Coronary artery (tissue), 2 donors: Measurements from ENCODE around the gene FBXO21.
"Not testable (repeated sequence)": the region's sequence is repeated elsewhere in the genome, so short reads cannot be mapped to it uniquely, and the experiment has no call there.

Experiments used
- DNase-seq: peaks from one replicate; pipeline ENCODE4 v3.0.0-alpha.2; 2017; ENCODE audit warnings: low spot score
- H3K27ac ChIP-seq, 2 donors: fragments of 200-600 bp; sonication (generic); one replicate each; pipeline ENCODE4 v1.5.1; 2016 to 2019
- H3K4me3 ChIP-seq: fragments of 200-600 bp; sonication (generic); 2 replicates; pipeline ENCODE4 v1.5.1; 2016; ENCODE audit warnings: mild to moderate bottlenecking, moderate library complexity
- CTCF ChIP-seq: fragments of 200-600 bp; sonication (generic); IDR thresholded peaks from one replicate; pipeline ENCODE4 v1.5.1; 2019; ENCODE audit warnings: antibody characterized with exemption

FBXO21 gene

GRCh38 chr12:117207675-117208074 is 17.4 kb upstream of the FBXO21 start:
- DNase-seq, result no peak
- Histone ChIP-seq H3K27ac (no peak overlapping the region), H3K4me3 (no peak overlapping the region)
- TF ChIP-seq CTCF, result no peak

GRCh38 chr12:117202556-117202955 is 12.3 kb upstream of the FBXO21 start:
- no peak for TF ChIP-seq CTCF
- DNase-seq, result no peak
- Histone ChIP-seq H3K27ac (no peak overlapping the region), H3K4me3 (no peak overlapping the region)

GRCh38 chr12:117202033-117202432 is 11.8 kb upstream of the FBXO21 start:
- TF ChIP-seq CTCF, result no peak
- no peak for DNase-seq
- Histone ChIP-seq H3K4me3 (no peak overlapping the region), H3K27ac (no peak overlapping the region)

GRCh38 chr12:117199956-117200744 is 9.9 kb upstream of the FBXO21 start:
- not testable (repeated sequence) for H3K27ac ChIP-seq, H3K4me3 ChIP-seq
- peak; percentile 3 for DNase-seq

GRCh38 chr12:117196334-117196733 is 6.1 kb upstream of the FBXO21 start:
- not testable (repeated sequence) for DNase-seq, H3K27ac ChIP-seq, H3K4me3 ChIP-seq

- not testable (repeated sequence) for DNase-seq, H3K4me3 ChIP-seq, H3K27ac ChIP-seq
Measured at GRCh38 chr12:117195027-117195426, 4.8 kb upstream of the FBXO21 start.

- DNase-seq, result no peak
- H3K4me3 ChIP-seq, result no peak overlapping the region
- no peak overlapping the region for H3K27ac ChIP-seq
Measured at GRCh38 chr12:117193903-117194302, 3.6 kb upstream of the FBXO21 start.

GRCh38 chr12:117192581-117192980 is 2.3 kb upstream of the FBXO21 start:
- H3K27ac ChIP-seq, DNase-seq, H3K4me3 ChIP-seq: not testable (repeated sequence)

More at GRCh38 chr12:117193903-117194302, 3.6 kb upstream of the FBXO21 start:
- no peak for TF ChIP-seq CTCF

GRCh38 chr12:117192057-117192456 is 1.8 kb upstream of the FBXO21 start:
- H3K27ac ChIP-seq, result no peak overlapping the region
- no peak for DNase-seq
- H3K4me3 ChIP-seq, result no peak overlapping the region
- no peak for TF ChIP-seq CTCF
